Ishikawa (cell line): ENCODE measurements around the gene TMUB1.

ENCODE experiments used
- CEBPB ChIP-seq: IDR thresholded peaks from 2 replicates; pipeline ENCODE4 v1.6.1; 2012
- TAF1 ChIP-seq: IDR thresholded peaks from 2 replicates; pipeline ENCODE4 v1.6.1; 2012; ENCODE audit warnings: low read depth, mild to moderate bottlenecking
- TCF12 ChIP-seq: IDR thresholded peaks from 2 replicates; pipeline ENCODE4 v1.6.1; 2012; ENCODE audit warnings: low read depth
- TEAD4 ChIP-seq: IDR thresholded peaks from 2 replicates; pipeline ENCODE4 v1.6.1; 2012
- YY1 ChIP-seq: IDR thresholded peaks from 2 replicates; pipeline ENCODE4 v1.6.1; 2012; ENCODE audit warnings: low read depth
- TF ChIP-seq, protein P1 (sequence below): IDR thresholded peaks from 2 replicates; pipeline ENCODE4 v1.6.1; 2012
- TF ChIP-seq, protein P2 (sequence below): IDR thresholded peaks from 2 replicates; pipeline ENCODE4 v1.6.1; 2012

DNA sequence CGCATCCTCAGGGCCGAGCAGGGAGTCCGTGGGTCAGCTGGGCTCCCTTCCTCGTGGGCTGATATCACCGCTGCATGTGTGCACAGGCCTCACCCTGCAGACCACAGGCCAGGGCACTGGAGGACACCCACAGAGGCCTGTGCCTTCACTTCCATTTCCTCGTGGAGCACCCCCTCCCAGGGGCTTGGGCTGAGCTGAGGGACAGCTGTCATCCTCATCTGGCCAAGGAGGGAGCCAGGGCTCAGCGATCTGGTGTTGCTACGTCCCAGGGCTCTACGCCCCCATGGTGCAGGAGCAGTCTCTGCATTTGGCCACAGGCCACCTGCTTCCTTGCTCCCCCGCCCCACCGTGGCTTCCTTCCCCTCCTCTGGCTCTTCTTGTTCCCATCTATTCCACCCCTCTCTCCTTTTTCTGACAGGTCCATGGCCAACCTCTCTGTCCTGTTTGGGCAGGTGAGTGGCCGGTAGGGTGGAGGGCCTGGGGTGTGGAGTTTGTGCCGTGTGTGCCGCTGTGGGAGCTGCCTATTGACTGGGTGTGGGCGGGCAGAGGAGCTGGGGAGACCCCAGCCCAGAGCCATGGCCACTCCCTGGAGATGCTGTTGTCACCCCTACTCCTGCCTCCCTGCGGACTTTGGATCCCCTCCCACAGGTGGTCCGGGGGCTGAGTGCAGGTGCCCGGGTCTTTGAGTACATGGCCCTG is 43.3 kb downstream of the TMUB1 start:
- TF ChIP-seq TCF12 (no peak), TEAD4 (no peak), TAF1 (no peak), CEBPB (no peak), YY1 (no peak)
- TF ChIP-seq, protein P1, sequence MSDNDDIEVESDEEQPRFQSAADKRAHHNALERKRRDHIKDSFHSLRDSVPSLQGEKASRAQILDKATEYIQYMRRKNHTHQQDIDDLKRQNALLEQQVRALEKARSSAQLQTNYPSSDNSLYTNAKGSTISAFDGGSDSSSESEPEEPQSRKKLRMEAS = no peak
- TF ChIP-seq, protein P2, sequence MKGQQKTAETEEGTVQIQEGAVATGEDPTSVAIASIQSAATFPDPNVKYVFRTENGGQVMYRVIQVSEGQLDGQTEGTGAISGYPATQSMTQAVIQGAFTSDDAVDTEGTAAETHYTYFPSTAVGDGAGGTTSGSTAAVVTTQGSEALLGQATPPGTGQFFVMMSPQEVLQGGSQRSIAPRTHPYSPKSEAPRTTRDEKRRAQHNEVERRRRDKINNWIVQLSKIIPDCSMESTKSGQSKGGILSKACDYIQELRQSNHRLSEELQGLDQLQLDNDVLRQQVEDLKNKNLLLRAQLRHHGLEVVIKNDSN = no peak
